Measurements from ENCODE around the gene PRAME. TPM values are rescaled to one million over a fixed set of nuclear protein-coding genes. Genes with fewer than 3 reads are reported as not detected.

PRAME gene
- total and polyA plus RNA-seq, 2 experiments from 2014 or later = not detected

GRCh38 chr22:22531770-22532546, 27.1 kb downstream of the PRAME start (continued):
- TF ChIP-seq REST (IDR thresholded peaks at IDR 0.05; ENCODE audit: unreplicated experiment) (no peak), EZH2 (IDR thresholded peaks at IDR 0.05; ENCODE audit: low read depth, unreplicated experiment) (no peak)

DNA sequence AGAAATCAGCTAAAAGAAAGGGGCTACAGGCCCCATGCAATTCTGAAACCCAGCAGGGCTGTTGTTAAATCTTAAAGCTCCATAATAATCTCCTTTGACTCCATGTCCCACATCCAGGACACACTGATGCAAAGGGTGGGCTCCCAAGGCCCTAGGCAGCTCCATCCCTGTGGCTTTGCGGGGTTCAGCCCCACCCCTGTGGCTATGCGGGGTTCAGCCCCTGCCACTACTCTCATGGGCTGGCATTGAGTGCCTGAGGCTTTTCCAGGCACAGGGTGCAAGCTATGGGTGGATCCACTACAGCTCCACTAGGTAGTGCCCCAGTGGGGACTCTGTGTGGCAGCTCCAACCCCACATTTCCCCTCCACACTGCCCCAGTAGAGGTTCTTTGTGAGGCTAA, 30.3 kb downstream of the PRAME start:
- no peak overlapping the region for H2AFZ ChIP-seq
- H3K27ac ChIP-seq (ENCODE audit: low read depth) = no peak overlapping the region
- peaks cover 98% of the 10 kb centered on the region for H3K27me3 ChIP-seq (ENCODE audit: insufficient read depth)
- H3K4me3 ChIP-seq = no peak overlapping the region
- Mint-ChIP-seq H3K9me3 (no peaks in the 10 kb centered on the region; the same call in 2 of the 3 replicates), H3K36me3 (ENCODE audit: low read depth) (no peaks in the 10 kb centered on the region), H3K27me3 (ENCODE audit: insufficient read depth, low read depth, poor library complexity) (peaks cover 64% of the 10 kb centered on the region), H3K27ac (no peak overlapping the region), H3K4me3 (no peak overlapping the region), H3K4me1 (no peaks in the 10 kb centered on the region)
- ATAC-seq (no peak), DNase-seq (ENCODE audit: low spot score) (no peak)
- peaks cover 3% of the 10 kb centered on the region; the same call in 1 of the 2 replicates for H3K9me2 ChIP-seq (ENCODE audit: insufficient read depth)
- H3K4me1 ChIP-seq (ENCODE audit: insufficient read depth) = no peaks in the 10 kb centered on the region
- no peaks in the 10 kb centered on the region for H4K20me1 ChIP-seq (replicated peaks; ENCODE audit: insufficient read depth)
- no peaks in the 10 kb centered on the region for H3K79me2 ChIP-seq (replicated peaks; ENCODE audit: insufficient read depth)
- H3K4me2 ChIP-seq = no peak overlapping the region
- no peaks in the 10 kb centered on the region for H3K36me3 ChIP-seq (ENCODE audit: insufficient read depth)
- H3F3A ChIP-seq (replicated peaks; ENCODE audit: low read depth) = no peaks in the 10 kb centered on the region
- TF ChIP-seq NANOG (IDR thresholded peaks at IDR 0.05; ENCODE audit: borderline replicate concordance) (no peak), ZNF114 (CRISPR knock-in tag; IDR thresholded peaks at IDR 0.05) (no peak), CREB1 (CRISPR knock-in tag; IDR thresholded peaks at IDR 0.05; ENCODE audit: low read depth) (no peak), POLR2AphosphoS5 (IDR thresholded peaks at IDR 0.05; ENCODE audit: low read depth) (no peak), ZNF331 (CRISPR knock-in tag; IDR thresholded peaks at IDR 0.05; ENCODE audit: low read depth) (no peak), ETS1 (IDR thresholded peaks at IDR 0.05) (no peak), STAT1 (IDR thresholded peaks at IDR 0.05; ENCODE audit: unreplicated experiment) (no peak), EZH2phosphoT487 (IDR thresholded peaks at IDR 0.05; ENCODE audit: unreplicated experiment) (no peak)
- TF ChIP-seq, protein P1, sequence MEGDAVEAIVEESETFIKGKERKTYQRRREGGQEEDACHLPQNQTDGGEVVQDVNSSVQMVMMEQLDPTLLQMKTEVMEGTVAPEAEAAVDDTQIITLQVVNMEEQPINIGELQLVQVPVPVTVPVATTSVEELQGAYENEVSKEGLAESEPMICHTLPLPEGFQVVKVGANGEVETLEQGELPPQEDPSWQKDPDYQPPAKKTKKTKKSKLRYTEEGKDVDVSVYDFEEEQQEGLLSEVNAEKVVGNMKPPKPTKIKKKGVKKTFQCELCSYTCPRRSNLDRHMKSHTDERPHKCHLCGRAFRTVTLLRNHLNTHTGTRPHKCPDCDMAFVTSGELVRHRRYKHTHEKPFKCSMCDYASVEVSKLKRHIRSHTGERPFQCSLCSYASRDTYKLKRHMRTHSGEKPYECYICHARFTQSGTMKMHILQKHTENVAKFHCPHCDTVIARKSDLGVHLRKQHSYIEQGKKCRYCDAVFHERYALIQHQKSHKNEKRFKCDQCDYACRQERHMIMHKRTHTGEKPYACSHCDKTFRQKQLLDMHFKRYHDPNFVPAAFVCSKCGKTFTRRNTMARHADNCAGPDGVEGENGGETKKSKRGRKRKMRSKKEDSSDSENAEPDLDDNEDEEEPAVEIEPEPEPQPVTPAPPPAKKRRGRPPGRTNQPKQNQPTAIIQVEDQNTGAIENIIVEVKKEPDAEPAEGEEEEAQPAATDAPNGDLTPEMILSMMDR (conservative IDR thresholded peaks at IDR 0.05; ENCODE audit: low read depth in 2 of 2) = no peak
- TF ChIP-seq, protein P2, sequence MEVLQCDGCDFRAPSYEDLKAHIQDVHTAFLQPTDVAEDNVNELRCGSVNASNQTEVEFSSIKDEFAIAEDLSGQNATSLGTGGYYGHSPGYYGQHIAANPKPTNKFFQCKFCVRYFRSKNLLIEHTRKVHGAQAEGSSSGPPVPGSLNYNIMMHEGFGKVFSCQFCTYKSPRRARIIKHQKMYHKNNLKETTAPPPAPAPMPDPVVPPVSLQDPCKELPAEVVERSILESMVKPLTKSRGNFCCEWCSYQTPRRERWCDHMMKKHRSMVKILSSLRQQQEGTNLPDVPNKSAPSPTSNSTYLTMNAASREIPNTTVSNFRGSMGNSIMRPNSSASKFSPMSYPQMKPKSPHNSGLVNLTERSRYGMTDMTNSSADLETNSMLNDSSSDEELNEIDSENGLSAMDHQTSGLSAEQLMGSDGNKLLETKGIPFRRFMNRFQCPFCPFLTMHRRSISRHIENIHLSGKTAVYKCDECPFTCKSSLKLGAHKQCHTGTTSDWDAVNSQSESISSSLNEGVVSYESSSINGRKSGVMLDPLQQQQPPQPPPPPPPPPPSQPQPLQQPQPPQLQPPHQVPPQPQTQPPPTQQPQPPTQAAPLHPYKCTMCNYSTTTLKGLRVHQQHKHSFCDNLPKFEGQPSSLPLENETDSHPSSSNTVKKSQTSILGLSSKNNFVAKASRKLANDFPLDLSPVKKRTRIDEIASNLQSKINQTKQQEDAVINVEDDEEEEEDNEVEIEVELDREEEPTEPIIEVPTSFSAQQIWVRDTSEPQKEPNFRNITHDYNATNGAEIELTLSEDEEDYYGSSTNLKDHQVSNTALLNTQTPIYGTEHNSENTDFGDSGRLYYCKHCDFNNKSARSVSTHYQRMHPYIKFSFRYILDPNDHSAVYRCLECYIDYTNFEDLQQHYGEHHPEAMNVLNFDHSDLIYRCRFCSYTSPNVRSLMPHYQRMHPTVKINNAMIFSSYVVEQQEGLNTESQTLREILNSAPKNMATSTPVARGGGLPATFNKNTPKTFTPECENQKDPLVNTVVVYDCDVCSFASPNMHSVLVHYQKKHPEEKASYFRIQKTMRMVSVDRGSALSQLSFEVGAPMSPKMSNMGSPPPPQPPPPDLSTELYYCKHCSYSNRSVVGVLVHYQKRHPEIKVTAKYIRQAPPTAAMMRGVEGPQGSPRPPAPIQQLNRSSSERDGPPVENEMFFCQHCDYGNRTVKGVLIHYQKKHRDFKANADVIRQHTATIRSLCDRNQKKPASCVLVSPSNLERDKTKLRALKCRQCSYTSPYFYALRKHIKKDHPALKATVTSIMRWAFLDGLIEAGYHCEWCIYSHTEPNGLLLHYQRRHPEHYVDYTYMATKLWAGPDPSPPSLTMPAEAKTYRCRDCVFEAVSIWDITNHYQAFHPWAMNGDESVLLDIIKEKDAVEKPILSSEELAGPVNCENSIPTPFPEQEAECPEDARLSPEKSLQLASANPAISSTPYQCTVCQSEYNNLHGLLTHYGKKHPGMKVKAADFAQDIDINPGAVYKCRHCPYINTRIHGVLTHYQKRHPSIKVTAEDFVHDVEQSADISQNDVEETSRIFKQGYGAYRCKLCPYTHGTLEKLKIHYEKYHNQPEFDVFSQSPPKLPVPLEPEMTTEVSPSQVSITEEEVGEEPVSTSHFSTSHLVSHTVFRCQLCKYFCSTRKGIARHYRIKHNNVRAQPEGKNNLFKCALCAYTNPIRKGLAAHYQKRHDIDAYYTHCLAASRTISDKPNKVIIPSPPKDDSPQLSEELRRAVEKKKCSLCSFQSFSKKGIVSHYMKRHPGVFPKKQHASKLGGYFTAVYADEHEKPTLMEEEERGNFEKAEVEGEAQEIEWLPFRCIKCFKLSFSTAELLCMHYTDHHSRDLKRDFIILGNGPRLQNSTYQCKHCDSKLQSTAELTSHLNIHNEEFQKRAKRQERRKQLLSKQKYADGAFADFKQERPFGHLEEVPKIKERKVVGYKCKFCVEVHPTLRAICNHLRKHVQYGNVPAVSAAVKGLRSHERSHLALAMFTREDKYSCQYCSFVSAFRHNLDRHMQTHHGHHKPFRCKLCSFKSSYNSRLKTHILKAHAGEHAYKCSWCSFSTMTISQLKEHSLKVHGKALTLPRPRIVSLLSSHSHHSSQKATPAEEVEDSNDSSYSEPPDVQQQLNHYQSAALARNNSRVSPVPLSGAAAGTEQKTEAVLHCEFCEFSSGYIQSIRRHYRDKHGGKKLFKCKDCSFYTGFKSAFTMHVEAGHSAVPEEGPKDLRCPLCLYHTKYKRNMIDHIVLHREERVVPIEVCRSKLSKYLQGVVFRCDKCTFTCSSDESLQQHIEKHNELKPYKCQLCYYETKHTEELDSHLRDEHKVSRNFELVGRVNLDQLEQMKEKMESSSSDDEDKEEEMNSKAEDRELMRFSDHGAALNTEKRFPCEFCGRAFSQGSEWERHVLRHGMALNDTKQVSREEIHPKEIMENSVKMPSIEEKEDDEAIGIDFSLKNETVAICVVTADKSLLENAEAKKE (CRISPR knock-in tag; IDR thresholded peaks at IDR 0.05) = no peak
